ENCODE measurements around the gene IMP4.

The IMP4 gene

DNA sequence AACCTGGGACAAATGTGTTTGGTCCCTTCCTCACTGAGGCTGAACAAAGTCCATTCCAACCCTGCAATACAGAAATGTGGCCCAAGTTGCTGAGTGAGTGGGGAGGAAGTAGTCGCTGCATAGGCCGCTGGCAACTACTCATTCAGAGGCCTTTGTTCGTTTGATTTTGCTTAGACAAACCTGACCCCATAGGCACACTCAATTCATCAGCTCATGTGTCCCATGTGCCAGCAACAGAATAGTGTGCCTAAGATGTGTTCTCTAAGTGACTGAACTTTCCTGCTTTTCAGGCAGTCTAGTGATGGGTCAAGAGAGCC is 36.2 kb downstream of the IMP4 start:
- no peak for FAIRE-seq

DNA sequence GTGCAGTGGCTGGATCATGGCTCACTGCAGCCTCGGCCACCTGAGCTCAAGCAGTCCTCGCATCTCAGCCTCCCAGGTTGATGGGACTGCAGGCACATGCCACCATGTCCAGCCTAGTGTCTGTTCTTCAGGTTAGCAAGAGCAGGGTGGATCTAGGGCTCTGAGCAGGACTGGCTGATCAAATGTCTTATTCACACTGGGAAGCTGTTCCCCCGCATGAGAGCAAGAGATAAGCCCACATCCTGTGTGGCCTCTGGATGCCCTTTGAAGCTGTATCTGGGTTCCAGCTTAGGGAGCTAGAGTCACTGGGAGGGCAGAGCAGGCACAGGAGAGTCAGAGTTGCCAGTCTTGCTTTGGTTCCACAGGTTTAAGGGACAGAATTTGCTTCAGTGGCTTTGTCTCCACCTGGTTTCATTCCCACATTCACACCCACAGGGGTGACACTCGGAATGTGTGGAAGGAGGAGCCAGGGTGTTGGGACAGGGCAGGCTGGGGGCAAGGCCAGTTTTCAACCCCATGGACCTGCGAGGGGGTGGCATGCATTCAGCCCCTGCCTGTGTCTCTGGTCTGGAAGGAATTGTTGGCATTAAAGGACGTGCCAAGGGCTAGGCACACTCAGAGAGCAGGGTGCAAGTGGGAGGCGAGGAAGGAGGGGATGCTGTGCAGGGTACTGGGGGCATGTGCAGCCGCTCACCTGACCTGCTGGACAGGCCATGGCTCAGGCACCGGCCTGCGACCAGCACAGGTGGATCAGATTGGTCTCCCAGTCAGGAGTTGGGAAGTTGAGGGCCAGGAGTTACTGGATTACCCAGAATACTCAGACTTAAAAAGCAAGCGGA is 37.6 kb downstream of the IMP4 start:
- FAIRE-seq, result no peak

DNA sequence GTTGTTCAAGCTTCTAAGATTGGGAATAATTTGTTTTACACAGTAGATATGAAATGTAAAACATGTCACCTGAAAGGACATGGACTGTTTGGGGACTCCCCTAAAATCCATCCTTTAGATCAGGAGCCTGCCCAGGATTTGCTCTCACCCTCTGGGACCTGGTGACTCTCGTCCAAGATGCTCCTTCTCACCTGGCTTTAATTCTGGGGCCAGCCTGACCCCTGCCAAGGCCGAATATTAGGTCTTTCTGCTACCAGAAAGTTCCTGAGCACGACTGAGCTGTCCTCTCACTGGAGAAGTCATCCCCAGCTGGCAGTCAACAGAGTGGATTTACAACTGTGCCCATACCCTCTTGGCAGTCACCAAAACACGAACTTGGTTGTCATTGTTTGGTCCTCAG is 38.4 kb downstream of the IMP4 start:
- no peak for FAIRE-seq

DNA sequence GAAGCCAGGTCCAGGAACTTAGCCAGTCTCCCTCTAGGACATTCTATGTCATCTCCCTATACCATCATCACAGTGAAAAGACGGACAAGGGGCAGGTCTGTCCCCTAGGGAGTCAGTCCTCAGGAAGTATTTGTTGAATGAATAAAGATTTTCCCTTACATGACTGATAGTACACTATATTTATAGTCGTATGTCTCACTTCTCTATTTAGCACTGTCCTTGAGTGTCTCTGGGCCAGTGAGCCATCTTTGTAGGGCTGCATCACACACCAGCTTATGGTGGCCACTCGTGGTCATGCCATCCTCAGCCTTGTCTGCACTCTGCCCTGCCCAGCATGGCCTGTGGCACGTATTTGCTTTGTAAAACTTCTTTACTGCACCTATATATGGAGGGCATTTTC is 38.9 kb downstream of the IMP4 start:
- FAIRE-seq, result no peak

DNA sequence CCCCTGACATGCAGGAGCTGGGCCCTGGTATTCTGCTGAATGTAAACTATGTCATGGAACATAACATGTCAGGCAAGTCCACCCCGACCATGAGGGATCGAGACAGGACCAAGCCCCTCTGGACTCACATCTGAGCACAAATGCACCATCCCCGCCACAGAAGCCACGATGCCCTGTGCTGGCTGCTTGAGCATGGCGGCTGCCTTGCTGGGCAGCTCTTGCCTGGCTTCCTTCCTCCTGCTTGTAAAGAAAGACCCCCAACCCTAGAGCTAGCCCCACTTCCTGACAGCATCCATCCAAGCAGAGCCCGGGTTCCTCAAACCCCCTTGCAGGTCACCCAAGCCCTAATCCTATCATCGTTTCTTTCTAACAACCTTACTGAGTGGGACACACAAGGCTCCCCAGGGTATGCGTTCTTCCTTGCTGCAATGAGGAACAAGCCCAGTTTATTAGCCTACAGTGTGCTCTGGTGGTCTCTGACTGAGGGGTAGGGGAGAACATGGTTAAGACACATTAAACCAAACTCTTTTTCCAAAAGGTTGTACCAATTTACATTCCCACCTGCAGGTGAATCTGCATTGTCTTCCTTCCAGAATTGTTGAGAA is 39.7 kb downstream of the IMP4 start:
- FAIRE-seq, result no peak

DNA sequence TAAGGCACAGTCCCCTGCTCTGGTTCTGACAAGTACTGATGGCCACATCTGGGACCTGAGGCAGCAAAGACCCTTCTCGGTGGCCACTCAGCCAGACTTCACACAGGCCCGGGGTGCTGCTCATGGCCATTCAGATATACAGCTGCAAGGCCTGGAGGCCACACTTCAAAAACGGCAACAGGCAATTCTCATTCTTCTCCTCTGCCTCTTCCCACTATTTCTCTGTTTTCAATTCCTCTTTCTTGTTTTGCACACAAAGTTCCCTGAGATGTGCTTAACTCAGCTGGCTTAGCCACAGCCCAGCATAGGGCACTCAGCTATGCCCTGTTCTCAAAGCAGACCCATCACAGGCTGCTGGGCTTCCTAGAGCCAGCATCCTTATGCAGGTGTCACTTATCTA is 43.0 kb downstream of the IMP4 start:
- FAIRE-seq, result no peak

DNA sequence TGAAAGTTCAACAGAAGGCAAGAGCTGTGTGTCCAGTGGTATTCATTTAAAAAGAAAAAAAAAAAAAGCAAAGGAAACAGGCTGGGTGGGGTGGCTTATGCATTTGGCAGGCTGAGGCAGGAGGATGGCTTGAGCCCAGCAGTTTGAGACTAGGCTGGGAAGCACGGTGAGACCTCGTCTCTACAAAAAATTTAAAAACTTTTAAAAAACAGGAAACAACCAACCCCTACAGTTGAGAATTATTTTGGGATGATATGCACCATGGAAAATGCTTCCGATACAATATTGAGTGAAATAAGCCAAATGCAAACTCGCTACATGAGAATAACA is 44.3 kb downstream of the IMP4 start:
- no peak for FAIRE-seq

DNA sequence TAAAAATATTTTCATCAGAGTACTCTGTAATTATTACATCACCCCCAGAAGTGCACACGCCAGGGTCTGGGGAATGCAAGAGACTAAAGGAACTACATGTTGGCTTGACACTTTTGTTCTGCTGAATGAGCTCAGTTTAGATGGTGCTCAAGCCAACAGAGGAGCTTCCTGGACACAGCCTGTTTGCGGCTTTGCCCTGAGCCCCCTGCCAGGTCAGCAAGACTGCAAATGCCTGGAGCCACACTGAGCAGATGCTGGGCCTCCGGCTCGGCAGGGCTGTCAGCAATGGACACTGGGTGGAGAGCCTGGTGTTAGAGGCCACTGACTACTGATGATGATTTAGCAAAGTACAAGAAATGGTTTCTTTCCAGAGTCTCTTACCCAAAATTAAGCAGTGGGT is 45.1 kb downstream of the IMP4 start:
- FAIRE-seq, result no peak

DNA sequence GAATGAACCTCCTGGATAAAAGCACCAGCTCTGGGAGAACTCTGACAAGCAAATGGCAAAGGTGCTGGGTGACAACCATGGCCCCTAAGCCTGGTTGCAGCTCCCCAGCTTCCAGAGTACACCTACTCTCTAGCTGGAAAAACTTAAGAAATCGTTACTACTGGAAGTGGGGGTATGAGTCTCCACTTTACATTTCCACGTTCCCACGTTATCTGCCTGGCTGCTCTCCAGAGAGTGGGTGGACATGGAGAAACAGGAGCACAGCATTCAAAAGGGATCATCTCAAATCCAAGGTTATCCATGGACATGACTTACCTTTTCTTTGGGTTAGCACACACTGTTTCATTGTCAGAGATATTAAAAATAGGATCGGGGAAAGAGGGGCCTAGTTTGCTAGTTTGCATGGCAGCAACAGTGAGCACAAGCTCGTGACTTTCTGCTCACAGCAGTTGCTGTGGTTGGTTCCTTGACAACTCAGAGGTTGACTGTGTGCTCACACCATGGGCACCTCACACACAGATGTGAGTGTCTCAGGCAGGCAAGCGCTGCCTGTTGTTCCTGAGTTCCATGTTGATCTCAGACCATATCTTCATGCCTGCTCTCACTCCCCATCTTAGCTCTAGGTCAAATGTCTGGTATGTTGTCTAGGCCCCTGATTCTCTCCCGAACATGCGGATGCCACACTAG is 45.7 kb downstream of the IMP4 start:
- FAIRE-seq, result no peak

DNA sequence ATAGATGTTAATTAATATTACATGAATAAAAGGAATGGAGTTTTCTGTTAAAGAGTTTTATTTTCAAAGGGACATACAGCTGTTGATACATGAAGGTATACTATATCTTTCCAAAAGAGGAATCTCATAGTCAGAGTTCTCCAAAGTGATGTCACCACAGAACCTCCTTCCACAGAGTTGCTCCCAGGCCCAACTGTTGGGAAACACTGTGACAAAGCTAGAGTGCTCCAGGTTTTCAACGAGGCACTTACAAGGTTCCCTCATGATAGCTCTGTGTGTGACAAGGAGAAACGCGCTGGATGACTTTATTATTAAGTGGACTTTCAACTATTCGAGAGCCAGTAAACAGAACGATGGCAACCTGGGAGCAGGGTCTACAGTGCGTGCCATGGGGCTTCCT is 46.7 kb downstream of the IMP4 start:
- FAIRE-seq, result no peak

DNA sequence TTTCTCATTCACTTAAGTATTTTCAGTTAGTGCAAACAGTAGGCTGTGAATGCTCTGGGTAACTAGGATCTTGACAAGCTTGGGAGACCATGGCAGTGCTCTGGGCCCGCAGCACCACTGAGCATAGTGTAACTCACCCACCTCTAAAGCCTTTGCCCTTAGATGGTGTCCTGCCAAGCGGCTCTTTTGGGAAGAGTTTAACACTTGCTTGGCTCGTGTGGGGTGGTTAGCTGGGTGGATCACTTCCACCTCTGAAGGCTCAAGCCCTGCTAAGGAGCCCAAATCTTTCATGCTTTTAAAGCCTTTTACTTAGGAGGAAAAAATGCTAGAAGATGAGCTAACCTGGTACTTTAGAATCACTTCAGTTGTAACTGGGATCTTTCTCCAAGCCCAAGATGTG is 47.1 kb downstream of the IMP4 start:
- FAIRE-seq, result no peak

DNA sequence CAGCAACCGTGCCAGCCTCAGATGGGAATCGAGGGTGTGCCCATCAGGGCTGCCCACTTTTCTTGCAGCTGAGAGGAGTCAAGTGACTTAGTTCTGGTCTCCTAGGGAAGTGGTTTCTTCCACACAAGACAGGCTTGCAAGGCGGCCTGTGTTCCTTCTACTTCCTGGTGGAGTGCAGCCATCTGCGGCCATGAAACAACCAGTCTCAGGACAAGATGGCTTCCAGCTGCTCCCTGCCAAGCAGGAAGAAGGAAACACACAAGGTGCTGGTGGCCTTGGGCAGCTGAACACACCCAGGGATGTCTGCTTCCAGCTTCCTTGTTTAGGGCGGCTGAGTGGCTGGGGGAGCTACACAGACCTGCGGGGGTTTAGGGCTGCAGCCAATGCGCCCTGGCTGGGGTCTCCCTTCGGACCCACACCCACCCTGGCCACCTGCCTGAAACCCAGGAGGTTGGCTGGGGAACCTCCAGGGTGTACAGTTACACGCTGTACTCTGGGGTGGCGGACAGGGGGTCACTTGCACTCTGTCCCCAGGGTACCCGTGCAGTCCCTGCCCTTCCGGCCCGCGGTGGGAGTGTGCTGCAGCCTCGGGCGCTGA is 47.9 kb downstream of the IMP4 start:
- no peak for FAIRE-seq

DNA sequence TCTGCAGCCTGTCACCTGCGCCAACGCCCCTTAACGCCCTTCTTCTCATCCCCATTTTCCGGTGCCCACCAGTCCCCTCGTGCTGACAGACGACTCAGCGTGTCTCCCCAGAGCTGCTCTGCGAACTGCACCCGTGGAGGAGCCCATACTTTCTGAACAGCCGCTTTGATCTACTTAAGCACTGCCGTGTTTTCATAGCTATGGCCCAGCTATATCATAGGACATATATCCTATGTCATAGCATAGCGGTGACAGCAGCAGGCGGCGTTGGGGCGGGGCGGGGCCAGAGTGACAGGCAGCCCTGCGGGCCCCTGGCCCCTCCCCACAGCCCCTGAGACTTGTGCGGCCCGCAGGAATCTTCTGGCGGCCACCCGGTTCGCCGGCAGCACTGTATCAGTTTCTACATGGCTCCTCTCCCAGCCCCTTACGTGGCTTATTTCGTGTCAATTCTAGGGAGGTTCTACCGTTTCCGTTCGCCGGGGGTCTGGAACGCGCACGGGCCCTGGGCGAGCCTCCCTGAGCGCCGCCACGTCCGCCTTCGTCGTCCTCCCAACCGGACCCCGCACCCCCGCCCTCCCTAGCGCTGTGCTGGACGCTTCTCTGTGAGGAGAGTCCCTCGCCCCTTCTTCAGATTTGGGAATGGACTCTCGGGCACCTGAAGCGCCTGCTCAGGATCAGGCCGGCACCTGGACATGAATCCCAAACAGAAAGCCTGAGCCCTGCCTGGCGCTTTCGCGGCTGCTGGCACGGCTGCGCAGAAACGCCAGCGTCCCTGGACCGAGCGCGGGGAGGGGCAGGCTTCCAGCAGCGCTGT is 48.6 kb downstream of the IMP4 start:
- FAIRE-seq, result no peak

DNA sequence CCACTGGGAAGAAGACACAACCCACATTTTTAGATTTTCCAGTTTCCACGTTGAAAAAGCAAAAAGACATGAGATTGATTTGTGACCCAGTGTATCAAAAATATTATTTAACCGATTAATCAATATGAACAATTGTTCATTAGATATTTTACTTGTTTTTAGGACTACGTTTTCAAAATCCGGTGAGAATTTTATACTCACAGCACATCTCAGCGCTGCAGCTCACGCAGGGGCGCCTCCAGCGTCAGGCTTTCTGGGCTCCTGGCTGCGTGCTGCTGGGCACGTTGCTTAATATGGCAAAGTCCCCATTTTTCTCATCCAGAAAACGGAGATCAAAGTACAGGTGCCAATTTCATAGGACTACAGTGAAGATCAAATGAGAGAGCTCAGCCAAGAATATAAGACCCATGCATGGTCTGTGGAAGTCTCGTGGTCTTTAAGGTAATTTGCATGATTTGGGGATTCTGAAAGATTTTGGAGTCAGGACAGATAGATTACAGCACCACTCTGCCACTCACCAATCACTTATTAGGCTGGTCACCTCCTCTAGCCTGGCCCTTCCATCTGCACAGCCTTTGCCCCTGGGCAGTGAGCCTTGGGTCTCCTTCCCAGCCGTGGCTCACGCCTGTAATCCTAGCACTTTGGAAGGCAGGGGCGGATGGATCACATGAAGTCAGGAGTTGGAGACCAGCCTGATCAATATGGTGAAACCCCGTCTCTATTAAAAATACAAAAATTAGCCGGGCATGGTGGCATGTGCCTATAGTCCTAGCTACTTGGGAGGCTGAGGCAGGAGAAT is 49.4 kb downstream of the IMP4 start:
- no peak for FAIRE-seq

DNA sequence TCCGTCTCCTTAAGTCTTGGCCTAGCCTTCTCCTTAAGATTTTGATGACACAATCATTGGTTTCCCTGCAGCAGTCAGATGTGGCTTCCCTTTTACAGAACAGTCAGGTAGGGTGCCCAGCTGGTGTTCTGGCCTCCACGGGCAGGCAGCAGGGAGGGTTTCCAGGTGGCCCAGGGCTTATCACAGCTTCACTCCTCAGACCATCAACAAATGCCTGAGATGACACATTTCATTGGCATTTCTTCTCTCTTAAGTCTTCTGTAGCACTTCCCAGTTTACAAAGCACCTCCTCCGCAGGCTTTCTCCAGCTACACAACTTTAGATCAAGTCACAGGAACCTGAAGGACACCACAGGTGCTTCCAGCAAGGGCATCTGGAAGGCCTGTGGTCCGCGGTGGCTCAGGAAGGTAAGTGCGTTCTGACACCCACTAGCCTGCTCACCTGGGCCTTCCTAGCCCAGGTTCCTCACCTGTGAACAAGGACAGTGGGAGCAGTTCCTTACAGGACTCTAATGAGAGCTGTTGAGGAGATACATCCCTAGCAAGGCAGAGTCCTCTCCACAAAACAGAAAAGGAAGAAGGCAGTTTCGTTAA is 50.7 kb downstream of the IMP4 start:
- FAIRE-seq, result no peak
